Measurements from ENCODE around the gene EIF5.

The EIF5 gene

DNA sequence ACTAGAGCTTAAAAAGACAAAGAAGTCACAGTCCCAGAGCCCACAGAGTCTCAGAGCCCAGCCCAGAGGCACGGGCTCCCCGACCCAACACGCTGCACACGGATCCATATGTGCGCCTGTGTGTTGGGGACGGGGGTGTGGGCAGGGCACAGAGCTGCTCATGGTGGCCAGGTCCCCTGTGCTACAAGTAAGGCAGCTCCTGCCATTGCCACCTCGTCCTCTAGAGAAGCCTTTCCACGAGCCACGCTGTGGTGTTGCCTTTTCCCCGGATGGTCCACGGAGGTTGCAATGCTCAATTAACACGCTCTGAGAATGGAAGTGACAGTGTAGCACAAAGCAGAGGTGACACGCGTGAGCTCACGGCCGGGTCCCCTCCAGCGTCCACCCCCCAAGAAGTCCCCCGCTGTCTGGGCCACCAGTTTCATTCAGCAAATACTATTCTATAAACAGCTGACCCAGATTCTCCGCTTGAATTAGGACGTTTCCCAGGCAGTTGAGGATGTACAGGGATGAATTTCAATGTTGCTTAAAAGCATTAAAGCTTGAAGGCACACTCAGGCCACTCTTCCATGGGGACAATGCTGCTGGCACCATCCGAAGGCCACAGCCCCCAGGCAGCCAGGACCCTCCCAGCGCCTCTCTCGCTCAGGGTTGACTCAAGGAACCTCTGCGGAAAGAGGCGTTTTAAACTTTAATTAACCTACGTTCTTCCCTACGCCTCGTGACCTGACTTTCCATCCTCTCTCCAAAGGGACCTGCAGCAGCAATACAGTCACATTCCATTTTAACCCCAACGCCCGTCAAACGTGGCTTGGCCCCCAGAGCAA, 22.7 kb upstream of the EIF5 start:
- DNase-seq = no peak

- no peak for DNase-seq
Observed at GRCh38 chr14:103312006-103312635, 21.9 kb upstream of the EIF5 start.

DNA sequence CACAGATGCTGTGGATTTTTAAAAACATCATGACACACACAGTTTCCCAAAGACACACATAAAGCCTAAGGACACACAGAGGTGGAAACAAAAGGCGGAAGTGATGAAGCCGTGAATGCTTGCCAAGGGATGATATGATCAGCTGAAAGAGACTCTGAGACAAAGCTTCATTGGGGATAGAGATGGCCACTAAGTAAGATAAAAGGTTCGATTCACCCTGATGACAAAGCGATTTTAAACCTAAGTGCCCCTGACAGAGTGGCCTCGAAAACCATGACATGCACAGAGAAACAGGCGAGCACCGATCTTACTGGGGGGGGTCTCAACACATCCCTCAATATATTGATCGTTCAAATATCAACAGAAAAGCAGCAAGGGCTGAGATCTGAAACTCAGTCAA, 20.3 kb upstream of the EIF5 start:
- no peak for DNase-seq

DNA sequence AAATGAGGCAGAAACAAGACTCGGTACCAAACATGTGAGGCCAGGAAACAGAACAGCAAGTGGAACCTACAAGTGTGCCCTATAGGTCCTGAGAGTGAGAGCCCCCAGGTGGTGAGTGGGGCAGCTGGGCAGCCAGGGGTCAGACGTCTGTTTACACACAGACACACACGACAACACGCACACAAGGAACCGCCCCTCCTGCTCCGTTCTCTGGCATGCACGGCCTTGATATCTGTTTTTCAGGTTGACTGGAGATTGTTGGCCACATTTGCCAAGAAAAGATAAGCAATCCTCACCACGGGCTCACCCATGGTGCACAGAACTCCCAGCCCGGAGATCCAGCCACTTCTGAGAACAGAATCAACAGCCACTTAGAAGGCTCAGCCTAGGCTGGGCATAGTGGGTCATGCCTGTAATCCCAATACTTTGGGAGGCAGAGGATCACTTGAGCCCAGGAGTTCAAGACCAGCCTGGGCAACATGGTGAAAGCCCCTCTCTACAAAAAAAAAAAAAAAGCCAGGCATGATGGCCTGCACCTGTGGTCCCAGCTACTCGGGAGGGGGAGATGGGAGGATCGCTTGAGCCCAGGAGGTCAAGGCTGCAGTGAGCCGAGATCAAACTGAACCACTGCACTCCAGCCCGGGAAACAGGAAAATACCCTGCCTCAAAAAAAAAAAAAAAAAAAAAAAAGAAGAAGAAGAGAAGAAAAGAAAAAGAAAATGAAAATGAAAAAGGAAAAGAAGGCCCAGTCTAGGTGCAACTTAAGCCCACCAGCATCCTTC, 19.4 kb upstream of the EIF5 start:
- no peak for DNase-seq

- no peak for DNase-seq
Observed at GRCh38 chr14:103315351-103315911, 18.6 kb upstream of the EIF5 start.

- DNase-seq = no peak
Observed at GRCh38 chr14:103315941-103316340, 18.1 kb upstream of the EIF5 start.

DNA sequence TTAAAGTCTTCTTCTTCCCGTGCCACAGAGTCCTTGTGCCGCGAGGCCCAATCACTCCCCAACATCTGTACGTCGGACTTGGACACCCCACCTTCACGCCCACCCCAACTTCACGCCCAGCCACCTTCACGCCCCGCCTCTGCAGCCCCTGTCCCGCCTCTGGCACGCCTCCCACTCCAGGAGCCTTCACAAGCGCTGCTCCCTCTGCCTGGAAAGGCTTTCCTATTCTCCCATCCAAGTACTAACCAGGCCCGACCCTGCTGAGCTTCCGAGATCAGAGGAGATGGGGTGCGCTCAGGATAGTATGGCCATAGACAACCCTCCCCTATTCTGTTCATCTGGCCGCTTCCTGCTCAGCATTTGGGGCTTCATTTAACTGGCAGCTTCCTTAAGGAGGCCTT, 17.3 kb upstream of the EIF5 start:
- DNase-seq = no peak

- DNase-seq = no peak
Observed at GRCh38 chr14:103317251-103317650, 16.8 kb upstream of the EIF5 start.

DNA sequence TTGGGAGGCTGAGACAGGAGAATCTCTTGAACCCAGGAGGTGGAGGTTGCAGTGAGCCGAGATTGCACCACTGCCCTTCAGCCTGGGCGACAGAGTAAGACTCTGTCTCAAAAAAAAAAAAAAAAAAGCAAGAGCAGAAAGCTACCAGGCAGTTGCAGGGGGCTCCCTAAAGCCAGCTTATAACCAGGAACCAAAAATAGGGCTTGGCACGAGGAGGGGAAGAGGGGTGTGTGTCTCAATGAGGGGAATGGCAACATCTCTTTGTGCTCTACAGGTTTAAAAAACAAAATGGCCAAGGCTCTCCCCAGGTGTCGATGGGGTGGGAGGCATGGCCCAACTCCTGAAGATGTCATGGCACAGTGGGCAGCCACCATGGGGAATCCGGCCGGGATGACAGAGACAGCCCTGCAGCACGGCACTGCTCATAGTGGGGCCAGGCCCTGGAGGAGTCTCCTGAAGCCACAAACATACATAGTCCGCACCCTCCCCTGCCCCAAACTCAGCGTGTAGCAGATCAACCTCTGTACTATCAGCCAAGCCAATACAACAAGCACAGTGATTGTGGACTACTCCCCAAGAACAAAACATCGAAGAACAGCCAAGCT, 16.0 kb upstream of the EIF5 start:
- no peak for DNase-seq

- DNase-seq = no peak
Observed at GRCh38 chr14:103318750-103319419, 15.2 kb upstream of the EIF5 start.

- DNase-seq = no peak
Observed at GRCh38 chr14:103319422-103319821, 14.6 kb upstream of the EIF5 start.

GRCh38 chr14:103326078-103326477, 8.0 kb upstream of the EIF5 start:
- DNase-seq = no peak

DNA sequence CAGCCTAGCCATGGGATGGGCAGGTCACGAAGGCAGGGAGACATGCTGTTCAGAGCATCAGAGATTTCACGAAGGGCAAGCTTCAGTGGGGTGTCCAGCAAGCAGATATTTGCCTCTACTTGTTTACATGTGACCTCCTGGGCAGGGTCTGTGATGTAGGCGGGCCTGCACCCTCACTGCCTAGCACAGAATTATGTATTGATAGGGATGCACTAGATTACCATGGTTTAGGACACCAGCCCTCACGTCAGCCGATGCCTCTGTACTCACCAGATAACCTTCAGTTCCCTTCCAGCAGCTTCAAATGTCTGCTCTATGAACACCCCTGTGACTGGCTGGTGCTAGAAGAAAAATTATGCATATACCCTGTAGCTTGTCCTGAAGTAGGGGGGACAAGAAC, 5.1 kb upstream of the EIF5 start:
- no peak for DNase-seq

- DNase-seq = peak; percentile 26
Observed at GRCh38 chr14:103329401-103330347, 4.4 kb upstream of the EIF5 start.

GRCh38 chr14:103330536-103330935, 3.5 kb upstream of the EIF5 start:
- DNase-seq = no peak

GRCh38 chr14:103332143-103332919, 1.7 kb upstream of the EIF5 start:
- no peak for DNase-seq

GRCh38 chr14:103334644-103335622, 896 bp downstream of the EIF5 start:
- DNase-seq = peak; percentile 62

- DNase-seq = no peak
Observed at GRCh38 chr14:103336191-103336590, 2.2 kb downstream of the EIF5 start.

DNA sequence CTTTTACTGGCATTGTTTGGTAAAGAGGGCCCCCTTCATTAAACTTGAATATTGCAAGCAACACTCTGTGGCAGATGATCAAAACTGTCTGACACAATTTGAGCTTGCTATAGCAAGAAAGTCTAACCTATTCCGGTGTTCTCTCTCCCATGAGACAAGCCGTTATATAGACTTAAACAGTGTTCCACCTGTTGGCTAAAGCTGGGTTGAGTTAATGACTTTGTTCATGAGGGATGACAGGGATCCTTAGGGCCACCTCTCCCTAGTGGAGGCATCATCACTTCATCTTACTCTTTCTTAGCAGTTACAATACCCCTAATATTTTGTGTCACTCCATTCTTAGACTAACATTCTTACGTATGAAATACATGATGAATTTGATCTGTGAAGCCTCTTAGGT, 3.8 kb downstream of the EIF5 start:
- no peak for DNase-seq
